ENCODE results near the gene AP3M1. TPM values are rescaled to one million over a fixed set of nuclear protein-coding genes. Genes with fewer than 3 reads are reported as not detected.

Gene AP3M1
- total RNA-seq, 1 experiment from 2014 or later = 56.7 TPM

DNA sequence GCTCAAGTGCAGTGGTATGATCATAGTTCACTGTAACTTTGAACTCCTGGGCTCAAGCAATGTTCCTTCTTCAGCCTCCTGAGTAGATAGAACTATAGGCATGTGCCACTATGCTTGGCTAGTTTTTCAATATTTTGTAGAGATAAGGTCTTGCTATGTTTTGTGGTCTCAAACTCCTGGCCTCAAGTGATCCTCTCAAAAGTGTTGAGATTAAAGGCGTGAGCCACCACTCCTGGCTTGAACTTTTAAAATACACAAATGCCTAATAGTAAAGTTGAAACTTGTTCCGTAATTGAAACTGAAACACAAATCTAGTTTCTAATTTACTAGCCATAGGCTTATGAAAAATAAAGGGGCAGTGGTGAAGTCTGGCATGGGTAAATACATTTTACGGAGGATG is 65.7 kb downstream of the AP3M1 start:
- no peaks in the 10 kb centered on the region for H3K27me3 ChIP-seq (replicated peaks; ENCODE audit: control insufficient read depth, insufficient read depth, low read length)
- Mint-ChIP-seq H3K4me1 (ENCODE audit: low read depth, unreplicated experiment) (no peaks in the 10 kb centered on the region), H3K36me3 (ENCODE audit: insufficient read depth, unreplicated experiment) (peaks cover 43% of the 10 kb centered on the region), H3K27me3 (ENCODE audit: insufficient read depth, unreplicated experiment) (no peaks in the 10 kb centered on the region), H3K4me3 (ENCODE audit: unreplicated experiment) (no peak overlapping the region), H3K27ac (ENCODE audit: unreplicated experiment) (no peak overlapping the region), H3K9me3 (ENCODE audit: unreplicated experiment) (no peaks in the 10 kb centered on the region)
- no TSS peak for BruUV-seq (replicated peaks)
- intact Hi-C loops (cut with micrococcal nuclease; ENCODE audit: unreplicated experiment) = loop anchor here (5.0 kb wide), 1 partner anchor 88 kb away; the partner anchor contains the start of gene VCL
- ChIA-PET POLR2A (no interaction called here), CTCF (no interaction called here)
- DNase-seq = no peak
- peaks cover 6% of the 10 kb centered on the region; the same call in 1 of the 2 replicates for H3K4me1 ChIP-seq
- H3K36me3 ChIP-seq (ENCODE audit: control insufficient read depth, insufficient read depth, low read length) = no peaks in the 10 kb centered on the region
- no peak overlapping the region for H3K4me3 ChIP-seq (ENCODE audit: low read depth, low read length)
- TF ChIP-seq, protein P1, sequence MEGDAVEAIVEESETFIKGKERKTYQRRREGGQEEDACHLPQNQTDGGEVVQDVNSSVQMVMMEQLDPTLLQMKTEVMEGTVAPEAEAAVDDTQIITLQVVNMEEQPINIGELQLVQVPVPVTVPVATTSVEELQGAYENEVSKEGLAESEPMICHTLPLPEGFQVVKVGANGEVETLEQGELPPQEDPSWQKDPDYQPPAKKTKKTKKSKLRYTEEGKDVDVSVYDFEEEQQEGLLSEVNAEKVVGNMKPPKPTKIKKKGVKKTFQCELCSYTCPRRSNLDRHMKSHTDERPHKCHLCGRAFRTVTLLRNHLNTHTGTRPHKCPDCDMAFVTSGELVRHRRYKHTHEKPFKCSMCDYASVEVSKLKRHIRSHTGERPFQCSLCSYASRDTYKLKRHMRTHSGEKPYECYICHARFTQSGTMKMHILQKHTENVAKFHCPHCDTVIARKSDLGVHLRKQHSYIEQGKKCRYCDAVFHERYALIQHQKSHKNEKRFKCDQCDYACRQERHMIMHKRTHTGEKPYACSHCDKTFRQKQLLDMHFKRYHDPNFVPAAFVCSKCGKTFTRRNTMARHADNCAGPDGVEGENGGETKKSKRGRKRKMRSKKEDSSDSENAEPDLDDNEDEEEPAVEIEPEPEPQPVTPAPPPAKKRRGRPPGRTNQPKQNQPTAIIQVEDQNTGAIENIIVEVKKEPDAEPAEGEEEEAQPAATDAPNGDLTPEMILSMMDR (IDR thresholded peaks at IDR 0.05; ENCODE audit: insufficient read depth in 1 of 2, low read depth in 1 of 2, low read length in 1 of 2, severe bottlenecking in 1 of 2, unreplicated experiment in 1 of 2) = no peak
- no peaks in the 10 kb centered on the region for H3K9me3 ChIP-seq

DNA sequence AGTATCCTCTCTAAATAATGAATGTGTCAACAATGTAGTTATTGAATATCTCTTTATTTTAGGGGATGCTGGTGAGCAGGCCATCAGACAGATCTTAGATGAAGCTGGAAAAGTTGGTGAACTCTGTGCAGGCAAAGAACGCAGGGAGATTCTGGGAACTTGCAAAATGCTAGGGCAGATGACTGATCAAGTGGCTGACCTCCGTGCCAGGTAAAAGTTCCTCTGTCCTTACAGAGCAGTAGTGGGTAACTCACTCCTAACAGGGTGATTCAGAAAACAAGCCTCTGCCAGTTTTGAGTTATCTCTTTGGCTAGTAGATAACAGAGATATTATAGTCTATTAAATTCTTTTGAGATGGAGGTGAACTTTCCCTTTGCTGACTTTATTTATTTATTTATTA is 67.3 kb downstream of the AP3M1 start:
- peaks cover 30% of the 10 kb centered on the region for H3K36me3 Mint-ChIP-seq (ENCODE audit: insufficient read depth, unreplicated experiment)
- CTCF ChIA-PET = interaction anchor here (1.3 kb wide), 1 partner anchor 197 kb away, joined by 3 read pairs; no protein-coding TSS in a partner anchor

DNA sequence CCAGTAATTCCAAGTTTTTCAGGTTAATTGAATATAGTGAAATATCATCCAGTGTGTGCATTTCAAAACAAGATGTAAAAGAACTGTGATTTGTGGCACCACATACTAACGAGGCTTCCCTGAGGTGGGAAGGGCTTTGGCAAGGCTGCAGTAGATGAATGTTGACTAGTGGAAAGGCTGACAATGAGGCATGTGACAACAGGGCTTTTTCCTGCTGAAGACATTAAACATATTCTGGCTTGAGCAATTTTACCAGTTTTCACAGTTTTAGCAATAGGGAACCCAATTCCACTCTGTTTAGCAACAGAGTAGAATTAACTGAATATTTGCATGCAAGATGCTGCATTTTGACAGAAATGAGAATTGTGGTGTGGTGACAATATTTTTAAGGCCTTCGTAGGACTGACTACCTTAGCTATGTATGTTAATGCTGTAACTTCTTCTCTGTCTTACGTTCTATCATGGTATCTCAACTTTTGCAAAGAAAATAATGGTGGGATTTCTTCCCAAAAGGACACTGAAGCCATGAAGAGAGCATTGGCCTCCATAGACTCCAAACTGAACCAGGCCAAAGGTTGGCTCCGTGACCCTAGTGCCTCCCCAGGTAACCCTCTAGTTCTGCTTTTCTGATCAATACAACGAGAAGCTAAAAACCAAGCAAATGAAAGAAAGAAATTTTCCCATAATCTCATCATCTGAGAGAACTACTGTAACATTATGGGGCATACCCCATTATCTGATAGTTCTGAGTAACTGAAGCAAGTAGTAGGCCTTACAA is 68.5 kb downstream of the AP3M1 start:
- H3K36me3 Mint-ChIP-seq (ENCODE audit: insufficient read depth, unreplicated experiment) = peaks cover 30% of the 10 kb centered on the region
- intact Hi-C loops (cut with micrococcal nuclease; ENCODE audit: unreplicated experiment) = loop anchor here (1.0 to 5.0 kb wide), 2 partner anchors 85 to 196 kb away; partner anchors contain the start of gene VCL
- no peaks in the 10 kb centered on the region for H3K27me3 ChIP-seq (replicated peaks; ENCODE audit: control insufficient read depth, insufficient read depth, low read length)
- H3K27ac Mint-ChIP-seq (ENCODE audit: unreplicated experiment) = no peak overlapping the region
- H3K4me1 ChIP-seq = peaks cover 19% of the 10 kb centered on the region
- no peak for DNase-seq
- ChIA-PET CTCF (interaction anchor here (0.8 to 1.3 kb wide), 12 partner anchors 9 to 203 kb away, joined by 3 to 14 read pairs (median 3); partner anchors contain the start of gene VCL), POLR2A (no interaction called here)
- TF ChIP-seq, protein P1 (IDR thresholded peaks at IDR 0.05; ENCODE audit: insufficient read depth in 1 of 2, low read depth in 1 of 2, low read length in 1 of 2, severe bottlenecking in 1 of 2, unreplicated experiment in 1 of 2) = no peak
- no peak overlapping the region for H3K4me3 Mint-ChIP-seq (ENCODE audit: unreplicated experiment)
- H3K4me1 Mint-ChIP-seq (ENCODE audit: low read depth, unreplicated experiment) = peaks cover 6% of the 10 kb centered on the region
- no peaks in the 10 kb centered on the region for H3K27me3 Mint-ChIP-seq (ENCODE audit: insufficient read depth, unreplicated experiment)
- no peaks in the 10 kb centered on the region for H3K36me3 ChIP-seq (ENCODE audit: control insufficient read depth, insufficient read depth, low read length)
- no TSS peak for BruUV-seq (replicated peaks)
- no peak overlapping the region for H3K4me3 ChIP-seq (ENCODE audit: low read depth, low read length)
- H3K9me3 Mint-ChIP-seq (ENCODE audit: unreplicated experiment) = no peaks in the 10 kb centered on the region
- no peaks in the 10 kb centered on the region for H3K9me3 ChIP-seq

More for the DNA sequence above, 67.3 kb downstream of the AP3M1 start:
- Histone ChIP-seq H3K36me3 (ENCODE audit: control insufficient read depth, insufficient read depth, low read length) (no peaks in the 10 kb centered on the region), H3K4me1 (peaks cover 10% of the 10 kb centered on the region), H3K27me3 (replicated peaks; ENCODE audit: control insufficient read depth, insufficient read depth, low read length) (no peaks in the 10 kb centered on the region), H3K4me3 (ENCODE audit: low read depth, low read length) (no peak overlapping the region), H3K9me3 (no peaks in the 10 kb centered on the region)
- no peak overlapping the region for H3K4me3 Mint-ChIP-seq (ENCODE audit: unreplicated experiment)
- TF ChIP-seq, protein P1 (IDR thresholded peaks at IDR 0.05; ENCODE audit: insufficient read depth in 1 of 2, low read depth in 1 of 2, low read length in 1 of 2, severe bottlenecking in 1 of 2, unreplicated experiment in 1 of 2) = no peak
- H3K27ac Mint-ChIP-seq (ENCODE audit: unreplicated experiment) = no peak overlapping the region
- H3K4me1 Mint-ChIP-seq (ENCODE audit: low read depth, unreplicated experiment) = peaks cover 6% of the 10 kb centered on the region
- no TSS peak for BruUV-seq (replicated peaks)
- POLR2A ChIA-PET = no interaction called here
- intact Hi-C loops (cut with micrococcal nuclease; ENCODE audit: unreplicated experiment) = loop anchor here (5.0 kb wide), 1 partner anchor 86 kb away; the partner anchor contains the start of gene VCL
- H3K27me3 Mint-ChIP-seq (ENCODE audit: insufficient read depth, unreplicated experiment) = no peaks in the 10 kb centered on the region
- no peak for DNase-seq
- H3K9me3 Mint-ChIP-seq (ENCODE audit: unreplicated experiment) = no peaks in the 10 kb centered on the region

All from Caco-2 (cell line).